CD14-positive monocyte (primary cell): ENCODE measurements around the gene GIPR. TPM values are rescaled to one million over a fixed set of nuclear protein-coding genes. Genes with fewer than 3 reads are reported as not detected.

Experiments used
- DNase-seq, 3 donors: peaks; one replicate each; pipeline ENCODE4 v3.0.0-alpha.2; 2011 to 2022
- H2AFZ ChIP-seq: 2 replicates; pipeline ENCODE4 v1.6.0; 2012; ENCODE audit warnings: mild to moderate bottlenecking, low read depth, low read length, inconsistent platforms; ENCODE audit not compliant: insufficient read depth, poor library complexity, severe bottlenecking
- H3K27ac ChIP-seq, 2 donors: 1 replicate in 1 of 2; 2 replicates in 1 of 2; pipeline ENCODE4 v1.5.1; 2012 to 2013; ENCODE audit warnings: low read length in 2 of 2, control low read depth in 1 of 2, inconsistent platforms in 1 of 2, low read depth in 1 of 2, mild to moderate bottlenecking in 1 of 2
- H3K27me3 ChIP-seq, 2 donors: one replicate each; pipeline versions ENCODE4 v1.6.0 to v1.6.1; 2011 to 2013; ENCODE audit warnings: low read length in 2 of 2; ENCODE audit not compliant: control insufficient read depth in 2 of 2, insufficient read depth in 2 of 2
- H3K36me3 ChIP-seq, 2 donors: replicated peaks in 1 of 2; 1 replicate in 1 of 2; 2 replicates in 1 of 2; pipeline versions ENCODE4 v1.5.1 to v1.6.1; 2012 to 2013; ENCODE audit warnings: low read length in 2 of 2, control low read depth in 1 of 2, inconsistent platforms in 1 of 2, mild to moderate bottlenecking in 1 of 2; ENCODE audit not compliant: insufficient read depth in 2 of 2, control insufficient read depth in 1 of 2
- H3K4me1 ChIP-seq, 2 donors: 1 replicate in 1 of 2; 2 replicates in 1 of 2; pipeline versions ENCODE4 v1.5.1 to v1.6.1; 2012 to 2013; ENCODE audit warnings: low read length in 2 of 2, control low read depth in 1 of 2, inconsistent platforms in 1 of 2, mild to moderate bottlenecking in 1 of 2, moderate library complexity in 1 of 2; ENCODE audit not compliant: insufficient read depth in 2 of 2, control insufficient read depth in 1 of 2
- H3K4me2 ChIP-seq: replicated peaks from 2 replicates; pipeline ENCODE3; 2012; ENCODE audit warnings: low read length, moderate library complexity, mild to moderate bottlenecking; ENCODE audit not compliant: poor library complexity, severe bottlenecking; ENCODE audit errors: extremely low read depth
- H3K4me3 ChIP-seq, 3 experiments: fragments of 200-600 bp in 1 of 3; sonication (generic) in 1 of 3; replicated peaks in 1 of 3; 1 replicate in 2 of 3; 2 replicates in 1 of 3; pipeline ENCODE4 v1.5.1; 2011 to 2013; ENCODE audit warnings: low read length in 3 of 3, mild to moderate bottlenecking in 3 of 3, control low read depth in 2 of 3, low read depth in 2 of 3, inconsistent platforms in 1 of 3, moderate library complexity in 1 of 3
- H3K79me2 ChIP-seq: 2 replicates; pipeline ENCODE4 v1.6.0; 2012; ENCODE audit warnings: mild to moderate bottlenecking, control low read depth, inconsistent platforms, low read length, moderate library complexity; ENCODE audit not compliant: insufficient read depth
- H3K9ac ChIP-seq: 2 replicates; pipeline ENCODE4 v1.6.0; 2017; ENCODE audit warnings: low read length, mild to moderate bottlenecking; ENCODE audit not compliant: insufficient read depth, poor library complexity, severe bottlenecking
- H3K9me3 ChIP-seq, 2 donors: replicated peaks in 1 of 2; 1 replicate in 1 of 2; 2 replicates in 1 of 2; pipeline versions ENCODE4 v1.5.1 to v1.6.1; 2012 to 2013; ENCODE audit warnings: low read length in 2 of 2, control low read depth in 1 of 2; ENCODE audit not compliant: control insufficient read depth in 1 of 2, insufficient read depth in 1 of 2
- H4K20me1 ChIP-seq: 2 replicates; pipeline ENCODE4 v1.6.0; 2012; ENCODE audit warnings: mild to moderate bottlenecking, low read length, control low read depth, moderate library complexity; ENCODE audit not compliant: insufficient read depth
- H3K27ac Mint-ChIP-seq, 7 donors: one replicate each; pipeline ENCODE4 v1.8.0; 2020; ENCODE audit warnings: mild to moderate bottlenecking in 7 of 7, mixed read lengths in 7 of 7, moderate library complexity in 6 of 7, inconsistent platforms in 2 of 7
- H3K27me3 Mint-ChIP-seq, 3 donors: one replicate each; pipeline ENCODE4 v1.8.0; 2021 to 2022; ENCODE audit warnings: low read depth in 3 of 3, mild to moderate bottlenecking in 3 of 3, mixed read lengths in 3 of 3, moderate library complexity in 3 of 3, inconsistent platforms in 1 of 3
- H3K36me3 Mint-ChIP-seq, 2 donors: one replicate each; pipeline ENCODE4 v1.8.0; 2020; ENCODE audit warnings: mixed read lengths in 2 of 2, inconsistent platforms in 1 of 2, mild to moderate bottlenecking in 1 of 2
- H3K4me1 Mint-ChIP-seq: one replicate; pipeline ENCODE4 v1.8.0; 2020; ENCODE audit warnings: mild to moderate bottlenecking, mixed read lengths
- H3K4me3 Mint-ChIP-seq, 2 donors: one replicate each; pipeline ENCODE4 v1.8.0; 2020; ENCODE audit warnings: mild to moderate bottlenecking in 2 of 2, mixed read lengths in 2 of 2, moderate library complexity in 1 of 2
- H3K9me3 Mint-ChIP-seq, 7 donors: one replicate each; pipeline ENCODE4 v1.8.0; 2020 to 2022; ENCODE audit warnings: mixed read lengths in 7 of 7, mild to moderate bottlenecking in 6 of 7, moderate library complexity in 6 of 7, inconsistent platforms in 2 of 7
- WGBS: methylation state at CpG from one replicate; pipeline ENCODE4 v1.1.5; 2013; ENCODE audit warnings: missing lambda C conversion rate; ENCODE audit not compliant: insufficient coverage; 5-methylcytosine and 5-hydroxymethylcytosine counted together
- intact Hi-C, 2 donors: fragments of 100-400 bp; cut with micrococcal nuclease; formaldehyde crosslinking; loops; one replicate each; pipeline versions ENCODE4 v1.15.0 to v1.15.1; 2023
- polyA plus RNA-seq, 3 donors: library from polyadenylated mRNA; depleted of rRNA in 1 of 3; unstranded in 2 of 3; stranded (reverse) in 1 of 3; fragments of 300-500 nt in 2 of 3; fragments of >200 nt in 1 of 3; fragmentation: Illumina TruSeq in 2 of 3; gene quantifications; 1 replicate in 2 of 3; 2 replicates in 1 of 3; pipeline ENCODE4 v1.2.3, GENCODE V29; 2012 to 2021
- TF ChIP-seq, protein P1 (sequence below): fragments of 200-600 bp; IDR thresholded peaks from one replicate; pipeline ENCODE4 v1.8.0; 2022; ENCODE audit warnings: antibody characterized with exemption, mild to moderate bottlenecking

GIPR gene
- polyA plus RNA-seq, 3 donors = not detected

DNA sequence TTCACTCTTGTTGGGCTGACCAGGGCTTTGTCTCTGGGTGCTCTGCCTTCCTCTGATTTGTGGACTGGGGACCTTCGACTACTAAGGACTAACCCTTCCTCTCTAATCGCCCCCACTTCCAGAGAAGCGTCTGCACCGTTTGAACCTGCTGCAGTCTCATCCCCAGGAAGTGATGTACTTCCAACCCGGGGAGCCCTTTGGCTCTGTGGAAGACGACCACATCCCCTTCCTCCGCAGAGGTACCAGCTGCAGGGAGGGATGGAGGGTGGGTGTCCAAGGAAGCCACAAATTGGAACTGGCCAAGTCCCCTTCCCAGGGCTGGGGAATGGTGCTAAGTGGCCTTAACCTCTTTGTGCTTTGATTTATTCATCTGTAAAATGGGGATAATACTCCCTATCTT lies 33.7 kb downstream of the GIPR start:
- Histone ChIP-seq H3K79me2 (no peaks in the 10 kb centered on the region), H4K20me1 (no peaks in the 10 kb centered on the region), H3K9me3 (no peaks in the 10 kb centered on the region), H2AFZ (no peak overlapping the region), H3K9ac (no peak overlapping the region), H3K36me3 (peaks cover 17 to 34% of the 10 kb centered on the region in 2 donors), H3K4me2 (no peak overlapping the region), H3K4me1 (no peaks in the 10 kb centered on the region), H3K27me3 (no peaks in the 10 kb centered on the region), H3K4me3 (no peak overlapping the region), H3K27ac (no peak overlapping the region)
- Mint-ChIP-seq H3K4me1 (no peaks in the 10 kb centered on the region), H3K27me3 (peaks cover 0 to 2% (median under 1%) of the 10 kb centered on the region in 3 donors), H3K27ac (no peak overlapping the region), H3K9me3 (no peaks in the 10 kb centered on the region), H3K4me3 (no peak overlapping the region), H3K36me3 (peaks cover 22 to 43% of the 10 kb centered on the region in 2 donors)
- 12% methylated on average over 5 of the region's 7 CpGs for WGBS
- intact Hi-C loops = no loop called here
- DNase-seq = no peak
- TF ChIP-seq, protein P1, sequence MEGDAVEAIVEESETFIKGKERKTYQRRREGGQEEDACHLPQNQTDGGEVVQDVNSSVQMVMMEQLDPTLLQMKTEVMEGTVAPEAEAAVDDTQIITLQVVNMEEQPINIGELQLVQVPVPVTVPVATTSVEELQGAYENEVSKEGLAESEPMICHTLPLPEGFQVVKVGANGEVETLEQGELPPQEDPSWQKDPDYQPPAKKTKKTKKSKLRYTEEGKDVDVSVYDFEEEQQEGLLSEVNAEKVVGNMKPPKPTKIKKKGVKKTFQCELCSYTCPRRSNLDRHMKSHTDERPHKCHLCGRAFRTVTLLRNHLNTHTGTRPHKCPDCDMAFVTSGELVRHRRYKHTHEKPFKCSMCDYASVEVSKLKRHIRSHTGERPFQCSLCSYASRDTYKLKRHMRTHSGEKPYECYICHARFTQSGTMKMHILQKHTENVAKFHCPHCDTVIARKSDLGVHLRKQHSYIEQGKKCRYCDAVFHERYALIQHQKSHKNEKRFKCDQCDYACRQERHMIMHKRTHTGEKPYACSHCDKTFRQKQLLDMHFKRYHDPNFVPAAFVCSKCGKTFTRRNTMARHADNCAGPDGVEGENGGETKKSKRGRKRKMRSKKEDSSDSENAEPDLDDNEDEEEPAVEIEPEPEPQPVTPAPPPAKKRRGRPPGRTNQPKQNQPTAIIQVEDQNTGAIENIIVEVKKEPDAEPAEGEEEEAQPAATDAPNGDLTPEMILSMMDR = no peak

DNA sequence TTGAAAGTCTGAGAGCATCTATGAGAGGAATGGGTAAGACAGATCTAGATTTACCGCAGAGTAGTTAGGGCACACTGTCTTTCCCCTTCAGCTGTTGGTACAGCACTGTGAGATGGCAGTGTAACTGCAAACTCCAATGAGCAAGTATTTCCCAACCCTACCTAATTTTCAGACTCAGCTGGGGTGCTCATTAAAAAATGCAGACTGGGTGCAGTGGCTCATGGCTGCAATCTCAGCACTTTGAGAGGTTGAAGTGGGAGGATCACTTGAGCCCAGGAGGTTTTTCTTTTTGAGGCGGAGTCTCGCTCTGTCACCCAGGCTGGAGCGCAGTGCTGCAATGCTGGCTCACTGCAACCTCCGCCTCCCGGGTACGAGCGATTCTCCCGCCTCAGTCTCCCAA lies 37.1 kb downstream of the GIPR start:
- Histone ChIP-seq H3K27me3 (no peaks in the 10 kb centered on the region), H3K9ac (no peak overlapping the region), H3K9me3 (no peaks in the 10 kb centered on the region), H2AFZ (no peak overlapping the region), H3K4me1 (no peaks in the 10 kb centered on the region), H3K36me3 (peaks cover 11 to 25% of the 10 kb centered on the region in 2 donors), H3K4me2 (no peak overlapping the region), H3K4me3 (no peak overlapping the region), H4K20me1 (peaks cover under 1% of the 10 kb centered on the region), H3K79me2 (no peaks in the 10 kb centered on the region), H3K27ac (no peak overlapping the region)
- Mint-ChIP-seq H3K4me3 (no peak overlapping the region), H3K27ac (no peak overlapping the region), H3K36me3 (peaks cover 24 to 46% of the 10 kb centered on the region in 2 donors), H3K27me3 (peaks cover 0 to 3% (median 3%) of the 10 kb centered on the region in 3 donors), H3K4me1 (no peaks in the 10 kb centered on the region), H3K9me3 (no peaks in the 10 kb centered on the region)
- intact Hi-C loops = no loop called here
- TF ChIP-seq, protein P1 = no peak
- 97% methylated on average over 8 of the region's 9 CpGs for WGBS
- no peak for DNase-seq
